CD4-positive, alpha-beta T cell (primary cell): ENCODE results near the gene IQGAP2. TPM values are rescaled to one million over a fixed set of nuclear protein-coding genes. Genes with fewer than 3 reads are reported as not detected.
A peak's percentile ranks its signal among the peaks of the same experiment; 100 is the strongest.

ENCODE experiments used
- ATAC-seq: fragments of 200-7000 bp; cut with Tn5 transposase; one replicate; pipeline ENCODE4 v1.10.0; 2022; ENCODE audit warnings: mild to moderate bottlenecking; ENCODE audit not compliant: poor library complexity
- CTCF ChIA-PET: fragments of 350-600 bp; sonication (Branson Sonifier 250); formaldehyde crosslinking; loops from one replicate; lab custom pipeline; 2021; ENCODE audit warnings: antibody characterized with exemption, inconsistent platforms; lab: Charles Lee
- POLR2A ChIA-PET: fragments of 350-600 bp; sonication (Branson Sonifier 250); formaldehyde crosslinking; loops from one replicate; lab custom pipeline; 2021; ENCODE audit warnings: antibody characterized with exemption, inconsistent platforms; lab: Charles Lee
- DNase-seq, 14 experiments: peaks; one replicate each; pipeline ENCODE4 v3.0.0-alpha.2; 2013 to 2020; ENCODE audit warnings: mixed read lengths in 2 of 14
- H3K27ac ChIP-seq, 2 donors: one replicate each; pipeline versions ENCODE4 v1.5.1 to v1.7.0; 2013; ENCODE audit warnings: low read length in 2 of 2, low read depth in 1 of 2, mild to moderate bottlenecking in 1 of 2
- H3K27me3 ChIP-seq, 2 experiments: 1 replicate in 1 of 2; 2 replicates in 1 of 2; pipeline versions ENCODE4 v1.6.1 to v1.7.0; 2013; ENCODE audit warnings: low read length in 2 of 2, control low read depth in 1 of 2, mild to moderate bottlenecking in 1 of 2, moderate library complexity in 1 of 2; ENCODE audit not compliant: insufficient read depth in 2 of 2, control insufficient read depth in 1 of 2
- H3K36me3 ChIP-seq: one replicate; pipeline ENCODE4 v1.6.1; 2013; ENCODE audit warnings: low read length, control low read depth; ENCODE audit not compliant: insufficient read depth
- H3K4me1 ChIP-seq: one replicate; pipeline ENCODE4 v1.6.1; 2013; ENCODE audit warnings: low read length, control low read depth; ENCODE audit not compliant: insufficient read depth
- H3K4me3 ChIP-seq: one replicate; pipeline ENCODE4 v1.5.1; 2013; ENCODE audit warnings: mild to moderate bottlenecking, low read length, moderate library complexity
- H3K9me3 ChIP-seq, 2 experiments: 1 replicate in 1 of 2; 2 replicates in 1 of 2; pipeline versions ENCODE4 v1.6.1 to v1.7.0; 2013; ENCODE audit warnings: low read length in 2 of 2, mild to moderate bottlenecking in 2 of 2, control low read depth in 1 of 2, moderate library complexity in 1 of 2; ENCODE audit not compliant: control insufficient read depth in 1 of 2, insufficient read depth in 1 of 2
- H3K27ac Mint-ChIP-seq: one replicate; pipeline ENCODE4 v1.8.0; 2020; ENCODE audit warnings: mixed read lengths
- H3K27me3 Mint-ChIP-seq: one replicate; pipeline ENCODE4 v1.8.0; 2021; ENCODE audit warnings: mixed read lengths
- H3K36me3 Mint-ChIP-seq: one replicate; pipeline ENCODE4 v1.8.0; 2021; ENCODE audit warnings: low read depth, mixed read lengths
- H3K4me1 Mint-ChIP-seq: one replicate; pipeline ENCODE4 v1.8.0; 2021; ENCODE audit warnings: low read depth, mixed read lengths
- H3K4me3 Mint-ChIP-seq: one replicate; pipeline ENCODE4 v1.8.0; 2020; ENCODE audit warnings: mild to moderate bottlenecking, mixed read lengths
- H3K9me3 Mint-ChIP-seq: one replicate; pipeline ENCODE4 v1.8.0; 2020; ENCODE audit warnings: mixed read lengths
- intact Hi-C, 2 experiments: fragments of 100-400 bp; cut with DNase I in 1 of 2; cut with micrococcal nuclease in 1 of 2; formaldehyde crosslinking; loops; one replicate each; pipeline versions ENCODE4 v1.15.1 to v1.9.0; 2023 to 2025; cut with DNase I, micrococcal nuclease
- total RNA-seq, 174 experiments: library from RNA in 2 of 174; stranded (reverse) in 2 of 174; gene quantifications; one replicate each; pipeline ENCODE4 v1.2.3 and lab custom pipeline; 2021 to 2026
- TF ChIP-seq, protein P1 (sequence below): fragments of 200-600 bp; IDR thresholded peaks from one replicate; pipeline ENCODE4 v1.8.0; 2022; ENCODE audit warnings: antibody characterized with exemption, mild to moderate bottlenecking

The IQGAP2 gene
- total RNA-seq, 2 experiments from 2014 or later: 58.8 TPM

DNA sequence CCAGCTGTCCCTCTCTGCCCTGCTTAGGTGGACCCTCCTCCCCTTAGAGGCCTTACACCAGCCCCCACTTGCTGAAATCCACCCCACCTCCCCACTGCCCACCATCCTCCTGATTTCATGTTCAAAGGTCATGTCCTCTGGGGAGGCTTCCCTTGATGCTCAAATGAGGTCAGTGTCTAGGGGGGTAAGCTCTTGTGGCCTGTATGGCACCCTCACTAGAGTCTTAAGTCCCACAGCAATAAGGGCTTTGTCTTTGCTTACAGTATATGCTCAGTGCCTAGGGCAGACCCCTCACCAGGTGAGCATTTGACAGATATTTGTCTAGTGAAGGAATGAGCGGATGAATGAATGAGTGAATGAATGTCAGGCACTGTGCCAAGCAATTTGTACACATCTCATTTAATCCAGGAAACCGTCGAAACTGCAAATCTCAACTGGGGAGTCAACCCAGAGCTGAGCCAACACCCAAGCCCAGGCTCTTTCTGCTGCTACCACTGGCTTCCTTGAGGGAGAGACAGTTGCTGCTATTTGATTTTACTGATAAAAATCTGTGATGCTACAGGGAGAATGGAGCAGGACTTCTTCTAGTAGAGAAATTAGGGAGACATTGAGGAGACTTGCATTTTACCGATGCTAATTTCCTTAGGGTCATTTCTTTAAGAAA, 101.9 kb downstream of the IQGAP2 start:
- Mint-ChIP-seq H3K9me3 (no peaks in the 10 kb centered on the region), H3K4me3 (no peak overlapping the region), H3K4me1 (peaks cover 54% of the 10 kb centered on the region), H3K36me3 (peaks cover 3% of the 10 kb centered on the region), H3K27me3 (no peaks in the 10 kb centered on the region), H3K27ac (peak overlapping the region; percentile 11)
- intact Hi-C loops: no loop called here
- TF ChIP-seq, protein P1, sequence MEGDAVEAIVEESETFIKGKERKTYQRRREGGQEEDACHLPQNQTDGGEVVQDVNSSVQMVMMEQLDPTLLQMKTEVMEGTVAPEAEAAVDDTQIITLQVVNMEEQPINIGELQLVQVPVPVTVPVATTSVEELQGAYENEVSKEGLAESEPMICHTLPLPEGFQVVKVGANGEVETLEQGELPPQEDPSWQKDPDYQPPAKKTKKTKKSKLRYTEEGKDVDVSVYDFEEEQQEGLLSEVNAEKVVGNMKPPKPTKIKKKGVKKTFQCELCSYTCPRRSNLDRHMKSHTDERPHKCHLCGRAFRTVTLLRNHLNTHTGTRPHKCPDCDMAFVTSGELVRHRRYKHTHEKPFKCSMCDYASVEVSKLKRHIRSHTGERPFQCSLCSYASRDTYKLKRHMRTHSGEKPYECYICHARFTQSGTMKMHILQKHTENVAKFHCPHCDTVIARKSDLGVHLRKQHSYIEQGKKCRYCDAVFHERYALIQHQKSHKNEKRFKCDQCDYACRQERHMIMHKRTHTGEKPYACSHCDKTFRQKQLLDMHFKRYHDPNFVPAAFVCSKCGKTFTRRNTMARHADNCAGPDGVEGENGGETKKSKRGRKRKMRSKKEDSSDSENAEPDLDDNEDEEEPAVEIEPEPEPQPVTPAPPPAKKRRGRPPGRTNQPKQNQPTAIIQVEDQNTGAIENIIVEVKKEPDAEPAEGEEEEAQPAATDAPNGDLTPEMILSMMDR: no peak
- Histone ChIP-seq H3K9me3 (no peaks in the 10 kb centered on the region), H3K27ac (no peak overlapping the region), H3K36me3 (no peaks in the 10 kb centered on the region), H3K4me1 (peaks cover 20% of the 10 kb centered on the region), H3K4me3 (no peak overlapping the region), H3K27me3 (no peaks in the 10 kb centered on the region)
- CTCF ChIA-PET: no interaction called here
- DNase-seq: no peak
- no peak for ATAC-seq
- POLR2A ChIA-PET: no interaction called here

DNA sequence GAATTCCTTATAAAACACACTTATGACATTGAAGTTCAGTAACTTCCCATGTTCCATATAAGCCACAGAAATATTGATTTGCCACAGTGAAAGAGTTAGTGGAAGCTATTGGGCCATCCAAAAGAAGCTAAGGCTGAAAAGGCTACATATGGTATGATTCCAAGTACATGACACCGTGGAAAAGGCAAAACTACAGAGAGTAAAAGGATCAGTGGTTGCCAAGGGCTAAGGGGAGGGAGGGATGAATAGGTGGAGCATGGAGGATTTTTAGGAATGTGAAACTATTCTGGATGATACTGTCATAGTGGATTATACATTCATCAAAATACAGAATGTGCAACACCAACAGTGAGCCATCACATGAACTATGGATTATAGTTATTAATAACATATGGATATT, 110.4 kb downstream of the IQGAP2 start:
- H3K9me3 ChIP-seq: peaks cover 0 to 5% of the 10 kb centered on the region in 2 experiments
- no peaks in the 10 kb centered on the region for H3K27me3 ChIP-seq
- H3K27ac ChIP-seq: no peak overlapping the region
- H3K4me3 ChIP-seq: no peak overlapping the region
- ChIA-PET POLR2A (no interaction called here), CTCF (no interaction called here)
- H3K4me1 ChIP-seq: no peaks in the 10 kb centered on the region
- TF ChIP-seq, protein P1: no peak
- peaks cover 8% of the 10 kb centered on the region for H3K36me3 ChIP-seq
- H3K4me3 Mint-ChIP-seq: no peak overlapping the region
- H3K27ac Mint-ChIP-seq: no peak overlapping the region
- intact Hi-C loops: no loop called here
- H3K9me3 Mint-ChIP-seq: no peaks in the 10 kb centered on the region
- H3K27me3 Mint-ChIP-seq: no peaks in the 10 kb centered on the region
- peaks cover 51% of the 10 kb centered on the region for H3K4me1 Mint-ChIP-seq
- DNase-seq (no peak), ATAC-seq (no peak)
- H3K36me3 Mint-ChIP-seq: peaks cover 46% of the 10 kb centered on the region

DNA sequence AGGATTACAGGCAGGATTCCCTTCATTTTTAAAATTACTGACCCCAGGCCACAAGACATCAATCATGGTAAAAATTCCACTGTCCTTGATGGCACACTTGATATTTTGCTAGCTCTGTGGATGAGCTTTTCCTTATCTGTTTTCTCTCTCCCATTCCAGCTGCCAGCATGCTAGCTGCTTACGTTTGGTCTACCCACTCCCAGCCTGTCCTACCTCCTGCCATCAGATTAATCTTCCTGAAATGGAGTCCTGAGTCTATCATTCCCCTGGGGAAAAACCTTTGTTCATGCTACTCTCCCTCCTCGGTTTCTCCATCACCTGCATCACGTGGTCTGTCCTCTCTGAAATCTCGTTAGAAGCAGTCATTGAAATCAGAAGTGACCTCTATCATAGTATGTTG, 111.2 kb downstream of the IQGAP2 start:
- DNase-seq (no peak), ATAC-seq (no peak)
- Mint-ChIP-seq H3K27me3 (no peaks in the 10 kb centered on the region), H3K36me3 (peaks cover 50% of the 10 kb centered on the region), H3K9me3 (no peaks in the 10 kb centered on the region), H3K27ac (no peak overlapping the region), H3K4me1 (peaks cover 52% of the 10 kb centered on the region), H3K4me3 (no peak overlapping the region)
- ChIA-PET CTCF (interaction anchor here (0.7 kb wide), 1 partner anchor 274 kb away, joined by 3 read pairs; no protein-coding TSS in a partner anchor), POLR2A (no interaction called here)
- Histone ChIP-seq H3K27ac (no peak overlapping the region), H3K4me3 (no peak overlapping the region), H3K36me3 (peaks cover 8% of the 10 kb centered on the region), H3K27me3 (no peaks in the 10 kb centered on the region), H3K9me3 (peaks cover 0 to 5% of the 10 kb centered on the region in 2 experiments), H3K4me1 (no peaks in the 10 kb centered on the region)
- TF ChIP-seq, protein P1: no peak
- intact Hi-C loops: no loop called here
